WTC11 (cell line): ENCODE results near the gene DISC1. TPM values are rescaled to one million over a fixed set of nuclear protein-coding genes. Genes with fewer than 3 reads are reported as not detected.

ENCODE experiments used
- ATAC-seq: fragments of 200-7000 bp; cut with Tn5 transposase; 2 replicates; pipeline ENCODE4 v1.10.0; 2021; ENCODE audit warnings: mild to moderate bottlenecking, moderate library complexity
- CTCF ChIA-PET: fragments of 300-600 bp; sonication (Branson Sonifier 250); formaldehyde crosslinking; loops from one replicate; lab custom pipeline; 2021; ENCODE audit warnings: antibody characterized with exemption; lab: Charles Lee
- POLR2A ChIA-PET: fragments of 350-600 bp; sonication (Branson Sonifier 250); formaldehyde crosslinking; loops from one replicate; lab custom pipeline; 2021; ENCODE audit warnings: antibody characterized with exemption; lab: Charles Lee
- DNase-seq: peaks from one replicate; pipeline ENCODE4 v3.0.0; 2021; ENCODE audit warnings: low spot score
- H3K27ac Mint-ChIP-seq: 2 replicates; pipeline ENCODE4 v1.8.0; 2021; ENCODE audit warnings: mixed read lengths
- H3K27me3 Mint-ChIP-seq: 2 replicates; pipeline ENCODE4 v1.8.0; 2021; ENCODE audit warnings: low read depth, mild to moderate bottlenecking, moderate library complexity, mixed read lengths
- H3K36me3 Mint-ChIP-seq: 2 replicates; pipeline ENCODE4 v1.8.0; 2021; ENCODE audit warnings: mixed read lengths
- H3K4me1 Mint-ChIP-seq: 2 replicates; pipeline ENCODE4 v1.8.0; 2022; ENCODE audit warnings: mixed read lengths
- H3K4me3 Mint-ChIP-seq: 2 replicates; pipeline ENCODE4 v1.8.0; 2021; ENCODE audit warnings: mild to moderate bottlenecking, moderate library complexity, mixed read lengths
- H3K9me3 Mint-ChIP-seq: 2 replicates; pipeline ENCODE4 v1.8.0; 2021; ENCODE audit warnings: mixed read lengths
- AR ChIP-seq: fragments of 250-450 bp; sonication (Bioruptor Pico); IDR thresholded peaks from 2 replicates; pipeline ENCODE4 v1.9.0; 2021; ENCODE audit warnings: mild to moderate bottlenecking
- ATF6 ChIP-seq: sonication (generic); formaldehyde crosslinking; IDR thresholded peaks from 2 replicates; pipeline ENCODE4 v1.8.1; 2023; ENCODE audit warnings: mild to moderate bottlenecking, missing genetic modification reagents
- CBFB ChIP-seq: sonication (generic); formaldehyde crosslinking; IDR thresholded peaks from 2 replicates; pipeline ENCODE4 v1.8.1; 2022; ENCODE audit warnings: mild to moderate bottlenecking, low read depth, missing genetic modification reagents
- ERG ChIP-seq: fragments of 250-450 bp; sonication (Bioruptor Pico); IDR thresholded peaks from 2 replicates; pipeline ENCODE4 v1.8.0; 2021; ENCODE audit warnings: mild to moderate bottlenecking
- NFATC4 ChIP-seq: fragments of 250-450 bp; sonication (Bioruptor Pico); IDR thresholded peaks from 2 replicates; pipeline ENCODE4 v1.9.0; 2021; ENCODE audit warnings: mild to moderate bottlenecking
- PREB ChIP-seq: sonication (generic); formaldehyde crosslinking; IDR thresholded peaks from 2 replicates; pipeline ENCODE4 v1.8.1; 2022; ENCODE audit warnings: mild to moderate bottlenecking, missing genetic modification reagents, moderate library complexity, borderline replicate concordance
- SMAD4 ChIP-seq: sonication (generic); formaldehyde crosslinking; IDR thresholded peaks from 2 replicates; pipeline ENCODE4 v1.8.0; 2022; ENCODE audit warnings: mild to moderate bottlenecking, missing genetic modification reagents
- TEAD4 ChIP-seq: sonication (generic); formaldehyde crosslinking; IDR thresholded peaks from 2 replicates; pipeline ENCODE4 v1.8.0; 2022; ENCODE audit warnings: mild to moderate bottlenecking, missing genetic modification reagents
- ZBTB43 ChIP-seq: sonication (generic); formaldehyde crosslinking; IDR thresholded peaks from 2 replicates; pipeline ENCODE4 v1.8.1; 2023; ENCODE audit warnings: mild to moderate bottlenecking, missing genetic modification reagents
- ZNF219 ChIP-seq: sonication (generic); formaldehyde crosslinking; IDR thresholded peaks from 2 replicates; pipeline ENCODE4 v1.8.0; 2023; ENCODE audit warnings: missing genetic modification reagents, mild to moderate bottlenecking, borderline replicate concordance
- ZNF396 ChIP-seq: fragments of 250-450 bp; sonication (Bioruptor Pico); IDR thresholded peaks from 2 replicates; pipeline ENCODE4 v1.8.0; 2021; ENCODE audit warnings: mild to moderate bottlenecking, moderate library complexity, borderline replicate concordance
- ZSCAN18 ChIP-seq: fragments of 250-450 bp; sonication (Bioruptor Pico); IDR thresholded peaks from 2 replicates; pipeline ENCODE4 v2.1.2; 2022; ENCODE audit warnings: mild to moderate bottlenecking, moderate library complexity
- total RNA-seq: library from RNA; stranded (reverse); gene quantifications from 3 replicates; pipeline ENCODE4 v1.2.3, GENCODE V29; 2021

Gene DISC1
- total RNA-seq, 1 experiment from 2014 or later = 5.5 TPM

GRCh38 chr1:231776010-231776756 is 149.6 kb downstream of the DISC1 start:
- POLR2A ChIA-PET = no interaction called here
- ATAC-seq = no peak
- H3K27ac Mint-ChIP-seq = no peak overlapping the region

GRCh38 chr1:231776757-231777062 is 150.1 kb downstream of the DISC1 start:
- Mint-ChIP-seq H3K27ac (no peak overlapping the region), H3K27me3 (no peaks in the 10 kb centered on the region), H3K9me3 (no peaks in the 10 kb centered on the region), H3K36me3 (no peaks in the 10 kb centered on the region), H3K4me3 (no peak overlapping the region)
- DNase-seq (no peak), ATAC-seq (no peak)
- CTCF ChIA-PET = interaction anchor here (1.9 to 2.0 kb wide), 2 partner anchors 20 to 30 kb away, joined by 6 to 16 read pairs; no protein-coding TSS in a partner anchor
- POLR2A ChIA-PET = no interaction called here
- no peak for TF ChIP-seq ZSCAN18 (CRISPR knock-in tag)
- TF ChIP-seq ZBTB43 (CRISPR knock-in tag) = no peak
- no peak for TF ChIP-seq ZNF396 (CRISPR knock-in tag)
- no peak for TF ChIP-seq ATF6 (CRISPR knock-in tag)
- TF ChIP-seq TEAD4 (CRISPR knock-in tag) = no peak
- TF ChIP-seq ERG (CRISPR knock-in tag) = no peak
- TF ChIP-seq NFATC4 (CRISPR knock-in tag) = no peak
- no peak for TF ChIP-seq PREB (CRISPR knock-in tag)
- no peak for TF ChIP-seq ZNF219
- TF ChIP-seq AR (CRISPR knock-in tag) = no peak
- no peak for TF ChIP-seq CBFB (CRISPR knock-in tag)
- TF ChIP-seq, all 79 proteins: peak for 0
- H3K4me1 Mint-ChIP-seq = peaks cover 2% of the 10 kb centered on the region

More at GRCh38 chr1:231776010-231776756, 149.6 kb downstream of the DISC1 start:
- no peak for DNase-seq
- H3K9me3 Mint-ChIP-seq = no peaks in the 10 kb centered on the region
- TF ChIP-seq SMAD4 (CRISPR knock-in tag) = no peak
- H3K4me1 Mint-ChIP-seq = peaks cover under 1% of the 10 kb centered on the region; the same call in 1 of the 2 replicates
- H3K36me3 Mint-ChIP-seq = no peaks in the 10 kb centered on the region
- no peak overlapping the region for H3K4me3 Mint-ChIP-seq
- no peaks in the 10 kb centered on the region for H3K27me3 Mint-ChIP-seq
- CTCF ChIA-PET = interaction anchor here (1.4 to 2.0 kb wide), 3 partner anchors 19 to 207 kb away, joined by 4 to 16 read pairs (median 6); no protein-coding TSS in a partner anchor
